ENCODE results near the gene UBE3C. TPM values are rescaled to one million over a fixed set of nuclear protein-coding genes. Genes with fewer than 3 reads are reported as not detected.
"Not testable (repeated sequence)": the region's sequence is repeated elsewhere in the genome, so short reads cannot be mapped to it uniquely, and the experiment has no call there.

Gene UBE3C
- total RNA-seq, 1 experiment from 2014 or later, result 65.3 TPM

GRCh38 chr7:157235357-157236333 is 96.9 kb downstream of the UBE3C start:
- no peak for DNase-seq (ENCODE audit: low spot score)

DNA sequence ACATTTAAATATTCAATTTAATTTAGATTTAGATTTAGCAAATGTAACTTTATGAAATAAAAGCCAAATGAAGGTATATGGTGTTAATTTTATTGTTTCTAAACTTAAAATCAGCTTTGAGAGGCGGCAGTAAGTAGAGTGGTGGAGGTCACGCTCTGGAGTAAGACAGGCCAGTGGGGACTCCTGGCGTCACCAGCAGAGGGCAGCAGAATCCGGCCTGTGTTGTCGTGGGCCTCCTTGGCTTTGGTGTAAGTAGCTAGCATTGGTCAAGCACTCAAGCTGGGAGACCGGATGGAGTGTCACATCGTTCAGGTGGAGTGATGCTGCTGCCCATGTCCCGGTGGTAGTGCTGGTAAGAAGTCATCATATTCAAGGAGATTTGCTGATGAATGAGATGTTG is 99.4 kb downstream of the UBE3C start:
- no peak for DNase-seq (ENCODE audit: low spot score)

DNA sequence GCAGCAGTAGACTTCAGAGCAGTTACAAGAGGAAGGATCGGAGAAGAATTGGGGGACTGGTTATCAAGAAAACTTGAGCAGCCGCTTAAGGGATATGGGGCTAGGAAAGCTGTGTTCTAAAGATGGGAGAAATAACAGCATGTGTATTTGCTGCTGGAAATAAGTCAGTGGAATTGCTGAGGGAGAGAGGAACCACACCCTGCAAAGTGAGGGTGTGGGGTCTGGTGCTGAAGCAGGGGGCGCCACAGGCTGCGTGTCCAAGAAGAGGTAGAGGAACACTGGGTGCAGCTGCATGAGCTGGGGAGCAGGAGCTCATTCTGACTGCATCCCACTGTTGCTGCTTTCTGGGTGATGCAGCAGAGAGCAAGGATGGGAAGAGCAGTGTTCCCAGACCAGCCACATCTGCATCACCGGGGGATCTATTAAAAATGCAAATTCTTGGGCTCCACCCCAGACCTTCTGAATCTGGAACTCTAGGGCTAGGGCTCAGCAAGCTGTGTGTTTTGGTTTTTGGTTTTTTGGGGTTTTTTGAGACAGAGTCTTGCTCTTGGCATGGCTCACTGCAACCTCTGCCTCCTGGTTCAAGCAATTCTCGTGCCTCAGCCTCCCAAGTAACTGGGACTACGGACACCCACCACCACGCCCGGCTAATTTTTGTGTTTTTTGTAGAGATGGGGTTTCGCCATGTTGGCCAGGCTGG is 101.0 kb downstream of the UBE3C start:
- DNase-seq (ENCODE audit: low spot score), result no peak

GRCh38 chr7:157241631-157242030 is 102.9 kb downstream of the UBE3C start:
- DNase-seq (ENCODE audit: low spot score), result no peak

DNA sequence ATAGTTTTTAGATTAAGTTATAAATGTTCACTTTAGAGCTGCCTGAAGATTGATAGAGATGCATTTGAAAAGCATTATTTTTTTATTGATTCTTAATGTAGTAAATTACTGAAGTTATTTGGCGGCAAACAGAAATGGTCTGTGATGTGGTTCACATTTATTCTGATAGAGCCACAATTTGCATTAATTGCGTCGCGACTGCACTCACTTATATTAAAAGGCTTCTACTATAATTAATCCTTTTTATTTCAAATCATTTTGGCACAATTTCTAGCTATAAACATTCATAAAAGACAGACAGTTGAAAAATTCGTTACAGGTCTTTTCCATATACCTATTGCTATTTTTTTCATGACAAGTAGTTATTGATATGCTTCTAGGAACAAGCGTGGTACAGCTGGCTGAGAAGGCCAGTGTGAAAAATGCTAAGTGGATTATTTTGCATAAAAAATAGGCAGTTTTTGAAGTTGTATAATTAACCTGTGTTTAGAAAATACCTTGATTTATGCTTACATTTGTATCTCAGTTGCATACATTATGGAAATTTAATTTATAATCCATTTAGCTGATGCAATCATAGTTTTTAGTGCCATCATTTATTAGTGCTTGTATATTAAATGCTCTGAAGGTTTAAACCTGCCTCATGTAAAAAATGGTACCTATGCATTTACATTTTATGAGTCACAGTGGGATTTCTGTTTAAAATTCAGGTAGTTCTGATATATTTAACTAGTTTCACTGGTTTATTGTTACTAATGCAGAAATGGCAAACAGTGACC is 106.0 kb downstream of the UBE3C start:
- no peak for DNase-seq (ENCODE audit: low spot score)

DNA sequence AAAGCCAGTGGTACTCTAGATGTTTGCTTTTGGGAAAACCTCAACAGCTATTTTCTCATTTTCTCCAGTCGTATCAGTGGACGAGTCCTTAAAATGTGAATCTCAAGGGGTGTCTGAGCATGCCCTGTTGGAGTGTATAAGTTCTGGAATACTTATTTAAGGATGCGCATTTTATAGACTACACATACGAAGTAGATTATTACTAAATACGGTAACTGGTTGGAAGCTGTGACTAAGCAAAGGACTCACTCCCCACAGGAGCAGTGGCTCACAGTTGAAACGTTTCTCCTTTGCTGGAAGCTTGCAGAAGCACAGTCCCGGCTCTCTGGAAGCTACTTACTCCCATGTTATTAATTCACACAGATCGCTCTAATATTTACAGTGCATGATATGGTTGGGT is 107.3 kb downstream of the UBE3C start:
- no peak for DNase-seq (ENCODE audit: low spot score)

DNA sequence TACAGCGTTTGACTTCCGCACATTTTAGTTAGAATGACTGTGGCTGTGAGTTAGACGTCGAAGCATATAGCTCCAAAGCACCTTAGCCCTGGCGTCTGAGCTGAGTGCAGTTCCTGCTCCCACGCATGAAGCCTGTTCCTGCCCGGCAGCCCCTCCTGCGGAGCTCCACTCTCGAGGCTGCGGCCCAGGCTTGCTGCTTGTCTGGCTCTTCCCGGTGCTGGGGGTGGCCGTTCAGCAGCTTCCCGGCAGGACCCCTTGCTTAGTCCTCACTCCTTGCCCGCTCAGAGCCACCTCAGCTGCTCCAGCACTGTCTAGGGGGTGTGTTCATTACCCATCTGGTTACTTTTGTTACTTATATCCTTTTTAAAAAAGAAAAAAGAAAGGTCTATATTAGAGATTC is 109.9 kb downstream of the UBE3C start:
- no peak for DNase-seq (ENCODE audit: low spot score)

GRCh38 chr7:157250605-157251228 is 112.0 kb downstream of the UBE3C start:
- peak; percentile 68 for DNase-seq (ENCODE audit: low spot score)

GRCh38 chr7:157251817-157252216 is 113.1 kb downstream of the UBE3C start:
- DNase-seq (ENCODE audit: low spot score), result not testable (repeated sequence)

DNA sequence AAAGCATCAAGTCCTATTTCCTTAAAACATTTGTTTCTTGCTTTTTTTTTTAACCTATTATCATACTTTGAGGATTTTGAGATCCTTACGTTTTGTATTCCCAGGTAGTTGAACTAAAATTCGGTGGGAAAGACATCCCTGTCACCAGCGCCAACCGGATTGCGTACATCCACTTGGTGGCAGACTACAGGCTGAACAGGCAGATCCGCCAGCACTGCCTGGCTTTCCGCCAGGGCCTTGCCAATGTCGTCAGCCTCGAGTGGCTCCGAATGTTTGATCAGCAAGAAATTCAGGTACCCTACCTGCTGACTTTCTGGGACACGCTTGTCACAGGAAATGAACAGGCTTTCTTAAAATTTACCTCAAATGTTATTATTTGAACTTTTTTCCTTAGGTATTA is 115.1 kb downstream of the UBE3C start:
- DNase-seq (ENCODE audit: low spot score), result no peak

GRCh38 chr7:157254781-157255180 is 116.1 kb downstream of the UBE3C start:
- DNase-seq (ENCODE audit: low spot score), result not testable (repeated sequence)

- DNase-seq (ENCODE audit: low spot score), result no peak
Measured at GRCh38 chr7:157255201-157255606, 116.5 kb downstream of the UBE3C start.

GRCh38 chr7:157263156-157263555 is 124.4 kb downstream of the UBE3C start:
- DNase-seq (ENCODE audit: low spot score), result no peak

- no peak for DNase-seq (ENCODE audit: low spot score)
Measured at GRCh38 chr7:157265051-157265450, 126.3 kb downstream of the UBE3C start.

DNA sequence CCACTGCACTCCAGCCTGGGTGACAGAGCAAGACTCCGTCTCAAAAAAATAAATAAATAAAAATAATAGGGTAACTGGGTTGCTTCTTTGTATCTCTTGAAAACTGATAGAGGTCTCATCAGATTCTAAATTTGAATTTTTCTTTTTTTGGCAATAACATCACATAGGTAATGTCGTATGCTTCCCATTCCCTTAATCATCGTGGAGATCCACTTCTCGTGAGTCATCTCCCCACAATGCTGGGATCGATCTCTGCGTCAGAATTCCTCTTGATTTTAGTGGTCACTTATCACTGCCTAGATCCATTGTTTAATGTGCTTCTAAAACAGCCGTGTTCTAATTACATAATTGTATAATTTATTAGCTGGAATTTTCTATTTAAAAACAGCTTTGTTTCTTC is 127.5 kb downstream of the UBE3C start:
- DNase-seq (ENCODE audit: low spot score), result no peak

DNA sequence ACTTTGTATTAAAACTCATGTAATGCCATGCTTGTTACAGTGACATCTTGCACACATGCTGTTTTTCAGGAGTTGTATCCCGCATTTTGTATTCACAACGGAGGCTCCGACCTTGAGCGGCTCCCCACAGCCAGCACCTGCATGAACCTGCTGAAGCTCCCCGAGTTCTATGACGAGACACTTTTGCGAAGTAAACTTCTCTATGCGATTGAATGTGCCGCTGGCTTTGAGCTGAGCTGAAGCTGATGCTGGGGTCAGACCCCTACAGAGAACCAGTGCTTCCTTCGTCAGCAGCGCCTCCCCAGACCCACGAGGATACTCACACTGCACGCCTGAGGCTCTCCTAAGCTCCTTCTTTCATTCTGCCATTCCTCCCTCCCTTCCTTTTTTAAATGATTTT is 128.8 kb downstream of the UBE3C start:
- no peak for DNase-seq (ENCODE audit: low spot score)

- DNase-seq (ENCODE audit: low spot score), result no peak
Measured at GRCh38 chr7:157267956-157268355, 129.2 kb downstream of the UBE3C start.

DNA sequence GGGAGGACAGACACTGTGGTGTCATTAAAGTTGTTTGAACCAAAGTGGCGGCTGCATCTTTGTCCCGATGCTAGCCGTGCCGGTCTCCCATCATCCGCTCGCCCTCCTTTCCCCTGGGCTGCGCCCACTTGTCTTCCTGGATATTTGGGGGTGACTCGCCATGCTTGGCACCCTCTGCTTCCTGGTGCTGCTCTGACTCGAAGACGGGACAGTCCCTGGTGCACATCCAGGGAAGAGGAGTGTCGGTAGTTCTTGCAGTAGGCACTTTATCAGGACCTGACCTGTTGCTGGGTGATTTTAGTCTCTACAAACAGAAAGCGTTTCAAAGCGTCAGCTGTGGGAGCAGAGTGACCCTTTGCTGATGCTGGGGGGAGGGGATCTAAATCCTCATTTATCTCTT is 129.8 kb downstream of the UBE3C start:
- no peak for DNase-seq (ENCODE audit: low spot score)

DNA sequence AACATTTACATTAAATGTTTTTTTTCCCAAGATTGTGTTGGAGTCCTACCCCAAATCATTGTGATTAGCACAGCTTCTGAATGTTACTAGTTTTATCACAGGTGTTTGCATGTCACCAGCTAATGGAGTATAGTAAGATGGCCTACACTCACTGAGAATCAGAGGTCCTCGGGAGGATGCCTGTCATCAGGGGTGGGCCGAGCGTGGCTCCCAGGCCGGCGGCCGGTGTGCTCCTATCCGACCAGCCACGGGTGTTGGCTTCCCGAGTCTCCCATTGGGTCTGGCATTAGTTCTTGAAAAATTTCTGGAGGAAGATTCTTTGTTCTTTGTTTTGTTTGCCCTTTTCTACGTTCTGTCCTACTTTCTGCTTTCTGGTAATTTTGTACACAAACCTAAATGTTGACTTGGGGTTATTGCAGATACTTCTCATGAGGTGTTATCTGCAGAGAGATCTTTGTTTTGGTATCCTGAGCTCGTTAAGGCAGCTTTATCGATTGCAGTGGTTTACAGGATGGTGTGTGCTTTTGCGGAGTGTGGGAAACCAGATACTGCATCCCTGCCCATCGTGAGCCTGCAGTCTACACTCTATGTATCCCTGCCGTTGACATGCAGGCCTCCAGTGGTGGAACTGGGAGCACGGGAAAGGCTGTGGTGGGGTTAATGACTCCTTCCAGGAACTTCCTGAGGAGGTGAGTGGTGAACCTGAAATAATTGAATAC is 130.8 kb downstream of the UBE3C start:
- DNase-seq (ENCODE audit: low spot score), result no peak

DNA sequence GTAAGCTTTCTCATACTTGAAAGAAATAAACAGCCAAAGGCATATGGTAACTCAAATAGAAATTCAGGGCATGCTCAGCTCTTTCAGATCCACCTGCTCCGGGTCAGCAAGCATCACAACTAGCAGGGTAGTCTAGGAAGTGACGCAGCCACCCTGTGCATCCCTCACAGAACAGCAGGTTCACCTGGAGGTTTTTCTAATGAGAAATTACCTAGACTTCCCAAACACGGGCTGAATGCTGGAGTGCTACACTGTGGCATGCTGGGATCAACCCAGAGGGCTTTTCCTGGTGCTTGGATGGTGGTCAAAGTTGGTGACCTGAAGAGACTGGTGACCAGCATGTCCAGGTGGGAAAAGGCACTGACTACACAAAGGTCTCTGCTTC is 131.3 kb downstream of the UBE3C start:
- no peak for DNase-seq (ENCODE audit: low spot score)
